NT2/D1 (cell line): ENCODE measurements around the gene PRSS21.

Source experiments
- SUZ12 ChIP-seq: IDR thresholded peaks from 2 replicates; pipeline ENCODE4 v1.6.1; 2011; ENCODE audit not compliant: insufficient read length, insufficient read depth; ENCODE audit errors: extremely low read depth
- YY1 ChIP-seq: IDR thresholded peaks from 2 replicates; pipeline ENCODE4 v1.6.1; 2011; ENCODE audit not compliant: insufficient read length, insufficient read depth
- ZNF274 ChIP-seq: IDR thresholded peaks from 2 replicates; pipeline ENCODE4 v1.6.1; 2011; ENCODE audit warnings: mild to moderate bottlenecking, low read depth, low read length

DNA sequence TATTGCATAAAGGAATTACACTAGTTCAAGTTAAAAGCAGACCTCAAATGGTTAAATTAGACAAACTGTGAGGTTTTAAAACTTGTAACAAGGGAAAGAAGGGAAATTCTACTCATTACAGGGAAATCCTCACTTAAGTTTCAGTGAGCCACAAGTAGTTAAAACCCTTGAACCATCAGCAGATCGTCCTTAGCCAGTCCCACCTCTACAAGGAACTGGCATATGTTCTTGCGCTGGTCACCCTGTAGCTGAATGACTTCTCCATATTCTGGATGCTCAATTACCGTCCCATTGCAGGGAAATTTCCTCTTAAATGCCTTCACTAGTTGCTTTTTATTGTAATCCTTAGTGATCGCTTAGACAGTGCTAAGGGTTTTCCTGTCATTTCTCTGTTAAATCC, 5.5 kb downstream of the PRSS21 start:
- no peak for TF ChIP-seq SUZ12
- TF ChIP-seq ZNF274, result no peak
- no peak for TF ChIP-seq YY1
